PC-3 (cell line): Measurements from ENCODE around the gene TUBB2B. TPM values are rescaled to one million over a fixed set of nuclear protein-coding genes. Genes with fewer than 3 reads are reported as not detected.

Source experiments
- ATAC-seq: fragments of 200-7000 bp; cut with Tn5 transposase; 2 replicates; pipeline ENCODE4 v1.9.1; 2020; ENCODE audit warnings: mild to moderate bottlenecking, moderate library complexity
- BruUV-seq: library from RNA; stranded (reverse); fragments of 400-500 nt; replicated peaks from 2 replicates; lab custom pipeline; 2021; lab: Mats Ljungman, UMichigan
- CTCF ChIA-PET: fragments of 300-600 bp; sonication (Branson Sonifier 250); formaldehyde crosslinking; loops from one replicate; lab custom pipeline; 2022; ENCODE audit warnings: antibody characterized with exemption; lab: Charles Lee
- POLR2A ChIA-PET: fragments of 300-600 bp; sonication (Branson Sonifier 250); formaldehyde crosslinking; loops from one replicate; lab custom pipeline; 2022; ENCODE audit warnings: antibody characterized with exemption; ENCODE audit not compliant: unreplicated experiment; lab: Charles Lee
- DNase-seq: peaks from one replicate; pipeline ENCODE4 v3.0.0-alpha.2; 2015
- H2AFZ ChIP-seq: fragments of 300-600 bp; sonication (generic); 2 replicates; pipeline ENCODE4 v1.6.0; 2016; ENCODE audit warnings: antibody characterized with exemption, low read length
- H3F3A ChIP-seq: fragments of 300-600 bp; sonication (generic); one replicate; pipeline ENCODE4 v1.6.0; 2017; ENCODE audit warnings: antibody characterized with exemption, low read length, control low read depth, mild to moderate bottlenecking; ENCODE audit not compliant: unreplicated experiment
- H3K27ac ChIP-seq: fragments of 300-600 bp; sonication (generic); 2 replicates; pipeline ENCODE4 v1.5.1; 2016; ENCODE audit warnings: mild to moderate bottlenecking, low read length
- H3K27me3 ChIP-seq: fragments of 300-600 bp; sonication (generic); 2 replicates; pipeline ENCODE4 v1.6.1; 2016; ENCODE audit warnings: low read length, mixed read lengths
- H3K36me3 ChIP-seq: fragments of 300-600 bp; sonication (generic); 2 replicates; pipeline ENCODE4 v1.6.1; 2016; ENCODE audit warnings: low read depth, mixed run types, low read length, mixed read lengths
- H3K4me1 ChIP-seq: fragments of 300-600 bp; sonication (generic); 2 replicates; pipeline ENCODE4 v1.5.1; 2016; ENCODE audit warnings: low read length; ENCODE audit not compliant: insufficient read depth
- H3K4me2 ChIP-seq: fragments of 300-600 bp; sonication (generic); 2 replicates; pipeline ENCODE4 v1.6.0; 2016; ENCODE audit warnings: low read length
- H3K4me3 ChIP-seq: fragments of 300-600 bp; sonication (generic); 2 replicates; pipeline ENCODE4 v1.5.1; 2016; ENCODE audit warnings: mild to moderate bottlenecking, low read length, mixed read lengths
- H3K79me2 ChIP-seq: fragments of 300-600 bp; sonication (generic); 2 replicates; pipeline ENCODE4 v1.6.1; 2017; ENCODE audit warnings: low read length, mixed read lengths
- H3K9ac ChIP-seq: fragments of 300-600 bp; sonication (generic); 2 replicates; pipeline ENCODE4 v1.6.0; 2016; ENCODE audit warnings: mild to moderate bottlenecking, low read length
- H3K9me2 ChIP-seq: fragments of 300-600 bp; sonication (generic); replicated peaks from 2 replicates; pipeline ENCODE4 v1.6.1; 2016; ENCODE audit warnings: mixed run types, low read length, mixed read lengths
- H3K9me3 ChIP-seq: fragments of 300-600 bp; sonication (generic); 2 replicates; pipeline ENCODE4 v1.6.1; 2016; ENCODE audit warnings: low read length, mixed read lengths
- H4K20me1 ChIP-seq: fragments of 300-600 bp; sonication (generic); 2 replicates; pipeline ENCODE4 v1.6.1; 2016; ENCODE audit warnings: low read length, mixed read lengths
- EZH2 ChIP-seq: fragments of 300-600 bp; sonication (generic); IDR thresholded peaks from one replicate; pipeline ENCODE4 v1.6.1; 2017; ENCODE audit warnings: antibody characterized with exemption, mild to moderate bottlenecking, low read length; ENCODE audit not compliant: unreplicated experiment
- EZH2phosphoT487 ChIP-seq: fragments of 300-600 bp; sonication (generic); IDR thresholded peaks from 2 replicates; pipeline ENCODE4 v1.6.1; 2018; ENCODE audit warnings: mild to moderate bottlenecking, antibody characterized with exemption, low read length, borderline replicate concordance
- intact Hi-C: fragments of 100-400 bp; cut with micrococcal nuclease; formaldehyde crosslinking; loops from 2 replicates; pipeline ENCODE4 v1.9.0; 2023
- total RNA-seq: library from RNA; depleted of rRNA; stranded (reverse); fragments of >200 nt; gene quantifications from 2 replicates; pipeline ENCODE4 v1.2.3, GENCODE V29; 2014
- TF ChIP-seq, protein P1 (sequence below): fragments of 300-600 bp; sonication (generic); conservative IDR thresholded peaks from 2 replicates; pipeline ENCODE4 v1.5.1; 2017; ENCODE audit warnings: antibody characterized with exemption, low read depth, mild to moderate bottlenecking, low read length

Gene TUBB2B
- total RNA-seq, 1 experiment from 2014 or later: 6.5 TPM

GRCh38 chr6:3276174-3277167, 49.0 kb upstream of the TUBB2B start:
- no TSS peak for BruUV-seq
- Histone ChIP-seq H3K79me2 (no peaks in the 10 kb centered on the region), H3K9me2 (no peaks in the 10 kb centered on the region), H3K9ac (no peak overlapping the region), H4K20me1 (no peaks in the 10 kb centered on the region), H2AFZ (no peak overlapping the region), H3F3A (peaks cover 3% of the 10 kb centered on the region), H3K4me2 (no peak overlapping the region), H3K36me3 (peaks cover 3% of the 10 kb centered on the region; the same call in 1 of the 2 replicates), H3K4me3 (no peak overlapping the region), H3K27ac (no peak overlapping the region), H3K4me1 (peaks cover 9% of the 10 kb centered on the region), H3K9me3 (no peaks in the 10 kb centered on the region), H3K27me3 (no peaks in the 10 kb centered on the region)
- ATAC-seq: no peak
- TF ChIP-seq, protein P1, sequence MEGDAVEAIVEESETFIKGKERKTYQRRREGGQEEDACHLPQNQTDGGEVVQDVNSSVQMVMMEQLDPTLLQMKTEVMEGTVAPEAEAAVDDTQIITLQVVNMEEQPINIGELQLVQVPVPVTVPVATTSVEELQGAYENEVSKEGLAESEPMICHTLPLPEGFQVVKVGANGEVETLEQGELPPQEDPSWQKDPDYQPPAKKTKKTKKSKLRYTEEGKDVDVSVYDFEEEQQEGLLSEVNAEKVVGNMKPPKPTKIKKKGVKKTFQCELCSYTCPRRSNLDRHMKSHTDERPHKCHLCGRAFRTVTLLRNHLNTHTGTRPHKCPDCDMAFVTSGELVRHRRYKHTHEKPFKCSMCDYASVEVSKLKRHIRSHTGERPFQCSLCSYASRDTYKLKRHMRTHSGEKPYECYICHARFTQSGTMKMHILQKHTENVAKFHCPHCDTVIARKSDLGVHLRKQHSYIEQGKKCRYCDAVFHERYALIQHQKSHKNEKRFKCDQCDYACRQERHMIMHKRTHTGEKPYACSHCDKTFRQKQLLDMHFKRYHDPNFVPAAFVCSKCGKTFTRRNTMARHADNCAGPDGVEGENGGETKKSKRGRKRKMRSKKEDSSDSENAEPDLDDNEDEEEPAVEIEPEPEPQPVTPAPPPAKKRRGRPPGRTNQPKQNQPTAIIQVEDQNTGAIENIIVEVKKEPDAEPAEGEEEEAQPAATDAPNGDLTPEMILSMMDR: no peak
- TF ChIP-seq EZH2phosphoT487 (no peak), EZH2 (no peak)
- CTCF ChIA-PET: no interaction called here
- intact Hi-C loops: loop anchor here (10.0 kb wide), 1 partner anchor 718 kb away; no protein-coding TSS in a partner anchor
- no peak for DNase-seq
- POLR2A ChIA-PET: no interaction called here

GRCh38 chr6:3273707-3274521, 46.5 kb upstream of the TUBB2B start:
- CTCF ChIA-PET: interaction anchor here (0.5 kb wide), 1 partner anchor 169 kb away, joined by 4 read pairs; no protein-coding TSS in a partner anchor
- POLR2A ChIA-PET: no interaction called here
- no peak for DNase-seq

DNA sequence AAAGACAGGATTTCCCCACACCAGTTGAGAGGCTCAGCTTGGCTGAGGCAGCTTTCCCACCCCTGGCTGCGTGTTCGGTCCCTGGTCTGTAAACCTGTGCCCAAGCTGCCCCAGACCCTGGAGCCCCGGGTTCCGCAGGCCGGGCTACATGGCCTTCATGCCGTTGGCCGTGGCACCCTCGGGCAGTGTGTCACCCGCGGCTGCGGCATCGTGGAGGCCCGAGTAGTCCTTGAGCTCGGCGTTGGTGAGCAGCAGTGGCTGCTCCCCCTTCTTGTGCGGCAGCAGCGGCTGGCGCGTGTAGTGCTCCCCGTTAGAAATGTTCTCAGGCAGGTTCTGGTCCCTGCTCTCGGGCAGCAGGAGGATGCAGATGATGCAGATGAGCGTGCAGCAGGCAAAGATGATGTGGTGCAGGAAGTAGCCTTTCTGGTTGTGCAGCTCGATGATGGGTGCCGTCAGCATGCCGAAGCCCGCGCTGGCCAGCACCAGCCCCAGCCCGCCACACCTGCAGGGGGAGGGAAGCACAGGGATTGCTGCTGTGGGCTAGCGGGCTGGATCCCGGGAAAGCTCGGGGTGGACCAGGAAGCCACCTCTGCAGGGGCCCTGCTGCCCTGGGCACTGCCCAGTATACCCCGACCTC, 45.6 kb upstream of the TUBB2B start:
- no peak for DNase-seq
- Histone ChIP-seq H3K4me2 (no peak overlapping the region), H3K9me2 (no peaks in the 10 kb centered on the region), H3K9me3 (no peaks in the 10 kb centered on the region), H4K20me1 (no peaks in the 10 kb centered on the region), H3K4me3 (no peak overlapping the region), H3K4me1 (no peaks in the 10 kb centered on the region), H3K36me3 (peaks cover 8% of the 10 kb centered on the region; the same call in 1 of the 2 replicates), H3K27ac (no peak overlapping the region), H3K9ac (no peak overlapping the region), H2AFZ (no peak overlapping the region), H3K27me3 (no peaks in the 10 kb centered on the region), H3F3A (no peaks in the 10 kb centered on the region), H3K79me2 (no peaks in the 10 kb centered on the region)
- no TSS peak for BruUV-seq
- TF ChIP-seq, protein P1: no peak
- TF ChIP-seq EZH2: no peak
- no peak for TF ChIP-seq EZH2phosphoT487
- ChIA-PET CTCF (no interaction called here), POLR2A (no interaction called here)
- ATAC-seq: no peak
- intact Hi-C loops: loop anchor here (10.0 kb wide), 1 partner anchor 722 kb away; no protein-coding TSS in a partner anchor

More at GRCh38 chr6:3273707-3274521, 46.5 kb upstream of the TUBB2B start:
- intact Hi-C loops: loop anchor here (10.0 kb wide), 1 partner anchor 721 kb away; no protein-coding TSS in a partner anchor
- no peak overlapping the region for H3K27ac ChIP-seq
- H3F3A ChIP-seq: no peaks in the 10 kb centered on the region
- no peak overlapping the region for H3K4me2 ChIP-seq
- no peaks in the 10 kb centered on the region for H3K9me2 ChIP-seq
- no peaks in the 10 kb centered on the region for H3K79me2 ChIP-seq
- BruUV-seq: no TSS peak
- H2AFZ ChIP-seq: no peak overlapping the region
- H3K9me3 ChIP-seq: no peaks in the 10 kb centered on the region
- no peak for TF ChIP-seq EZH2
- no peaks in the 10 kb centered on the region for H3K4me1 ChIP-seq
- ATAC-seq: no peak
- H3K36me3 ChIP-seq: peaks cover 8% of the 10 kb centered on the region; the same call in 1 of the 2 replicates
- no peak overlapping the region for H3K4me3 ChIP-seq
- no peaks in the 10 kb centered on the region for H4K20me1 ChIP-seq
- no peak overlapping the region for H3K9ac ChIP-seq
- H3K27me3 ChIP-seq: no peaks in the 10 kb centered on the region
